ENCODE results near the gene HECTD1. TPM values are rescaled to one million over a fixed set of nuclear protein-coding genes. Genes with fewer than 3 reads are reported as not detected.

Gene HECTD1
- total RNA-seq, 1 donor from 2014 or later = 143 TPM

DNA sequence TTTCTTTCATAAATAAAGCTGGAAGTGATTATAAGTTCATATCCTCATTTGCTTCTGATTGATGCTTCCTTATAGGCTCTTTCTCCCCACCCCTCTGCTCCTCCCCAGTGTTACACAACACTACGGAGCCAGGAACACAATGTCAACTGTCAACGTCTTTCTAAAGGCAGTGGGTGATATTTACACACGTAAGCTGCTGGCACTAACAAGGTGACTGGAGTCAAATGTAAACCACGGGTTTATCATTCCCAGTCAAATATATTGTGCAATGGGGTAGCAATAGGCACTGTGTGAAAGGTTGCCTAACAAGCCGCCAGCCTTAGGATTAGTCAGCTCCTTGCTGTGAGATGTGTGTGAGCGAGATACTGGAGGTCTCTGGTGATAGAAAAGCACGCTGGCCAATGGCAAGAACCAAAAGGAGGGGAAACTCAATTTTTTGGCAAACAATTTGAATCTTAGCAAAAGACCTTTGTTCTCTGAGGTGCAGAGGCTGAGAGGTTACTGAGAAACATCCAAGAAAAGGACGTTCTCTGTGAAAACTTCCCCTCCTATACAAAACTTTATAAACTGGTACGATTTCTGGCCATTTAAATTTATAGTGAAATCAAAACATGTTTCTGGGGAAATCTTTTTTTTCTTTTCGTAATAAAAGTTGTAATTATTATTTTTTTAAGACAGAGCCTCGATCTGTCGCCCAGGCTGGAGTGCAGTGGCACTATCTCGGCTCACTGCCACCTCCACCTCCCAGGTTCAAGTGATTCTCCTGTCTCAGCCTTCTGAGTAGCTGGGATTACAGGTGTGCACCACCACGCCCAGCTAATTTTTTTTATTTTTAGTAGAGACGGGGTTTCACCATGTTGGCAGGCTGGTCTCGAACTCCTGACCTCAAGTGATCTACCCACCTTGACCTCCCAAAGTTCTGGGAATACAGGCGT, 22.3 kb upstream of the HECTD1 start:
- H3K27ac Mint-ChIP-seq = peak overlapping the region; percentile 76
- H3K4me3 Mint-ChIP-seq = peak overlapping the region; percentile 32
- TF ChIP-seq, protein P1, sequence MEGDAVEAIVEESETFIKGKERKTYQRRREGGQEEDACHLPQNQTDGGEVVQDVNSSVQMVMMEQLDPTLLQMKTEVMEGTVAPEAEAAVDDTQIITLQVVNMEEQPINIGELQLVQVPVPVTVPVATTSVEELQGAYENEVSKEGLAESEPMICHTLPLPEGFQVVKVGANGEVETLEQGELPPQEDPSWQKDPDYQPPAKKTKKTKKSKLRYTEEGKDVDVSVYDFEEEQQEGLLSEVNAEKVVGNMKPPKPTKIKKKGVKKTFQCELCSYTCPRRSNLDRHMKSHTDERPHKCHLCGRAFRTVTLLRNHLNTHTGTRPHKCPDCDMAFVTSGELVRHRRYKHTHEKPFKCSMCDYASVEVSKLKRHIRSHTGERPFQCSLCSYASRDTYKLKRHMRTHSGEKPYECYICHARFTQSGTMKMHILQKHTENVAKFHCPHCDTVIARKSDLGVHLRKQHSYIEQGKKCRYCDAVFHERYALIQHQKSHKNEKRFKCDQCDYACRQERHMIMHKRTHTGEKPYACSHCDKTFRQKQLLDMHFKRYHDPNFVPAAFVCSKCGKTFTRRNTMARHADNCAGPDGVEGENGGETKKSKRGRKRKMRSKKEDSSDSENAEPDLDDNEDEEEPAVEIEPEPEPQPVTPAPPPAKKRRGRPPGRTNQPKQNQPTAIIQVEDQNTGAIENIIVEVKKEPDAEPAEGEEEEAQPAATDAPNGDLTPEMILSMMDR (conservative IDR thresholded peaks at IDR 0.05) = no peak
- H3K4me1 Mint-ChIP-seq (ENCODE audit: unreplicated experiment) = no peaks in the 10 kb centered on the region
- DNase-seq (ENCODE audit: extremely low spot score, unreplicated experiment) = no peak
- H3K27me3 Mint-ChIP-seq = no peaks in the 10 kb centered on the region
- no peaks in the 10 kb centered on the region for H3K9me3 Mint-ChIP-seq
- no peaks in the 10 kb centered on the region for H3K36me3 Mint-ChIP-seq

DNA sequence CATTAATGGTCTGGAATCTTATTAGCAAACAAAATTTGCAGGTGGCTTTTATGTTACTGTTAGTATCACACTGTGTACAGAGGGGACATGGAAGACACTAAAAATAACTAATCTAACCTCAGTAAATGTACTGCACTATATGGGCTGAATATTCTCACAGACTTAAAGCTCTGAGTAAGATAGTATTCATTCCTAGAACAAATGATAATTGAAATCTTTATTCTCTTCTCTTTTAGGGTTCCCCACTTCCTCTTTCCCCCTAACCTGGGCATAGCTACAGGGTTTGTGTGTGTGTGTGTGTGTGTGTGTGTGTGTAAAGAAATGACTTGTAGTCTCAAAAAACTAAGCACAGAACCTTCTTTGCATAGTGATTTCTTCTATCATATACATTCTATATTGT, 21.4 kb upstream of the HECTD1 start:
- Mint-ChIP-seq H3K4me3 (no peak overlapping the region), H3K27me3 (no peaks in the 10 kb centered on the region), H3K36me3 (no peaks in the 10 kb centered on the region), H3K27ac (no peak overlapping the region), H3K4me1 (ENCODE audit: unreplicated experiment) (no peaks in the 10 kb centered on the region), H3K9me3 (no peaks in the 10 kb centered on the region)
- TF ChIP-seq, protein P1 (conservative IDR thresholded peaks at IDR 0.05) = no peak
- DNase-seq (ENCODE audit: extremely low spot score, unreplicated experiment) = no peak

DNA sequence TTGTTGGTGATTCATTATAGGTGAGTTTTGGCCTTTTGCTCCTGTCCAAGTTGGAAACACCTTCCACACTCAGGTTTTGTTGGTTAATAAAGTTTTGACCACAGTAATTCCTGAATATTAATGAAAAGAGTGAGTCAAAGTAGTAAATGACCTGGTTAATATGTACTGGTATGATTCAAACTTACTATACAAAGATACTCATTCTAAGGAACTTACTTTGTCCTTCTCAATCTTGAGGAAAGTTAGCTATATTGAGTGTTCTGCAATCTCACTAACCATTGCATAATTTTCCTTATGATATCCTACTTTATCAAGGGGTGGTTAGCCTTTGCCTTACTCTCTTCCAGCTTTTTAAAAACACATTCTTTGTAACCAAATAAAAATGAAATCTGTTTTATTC, 20.9 kb upstream of the HECTD1 start:
- H3K9me3 Mint-ChIP-seq = no peaks in the 10 kb centered on the region
- no peak for DNase-seq (ENCODE audit: extremely low spot score, unreplicated experiment)
- H3K36me3 Mint-ChIP-seq = no peaks in the 10 kb centered on the region
- no peaks in the 10 kb centered on the region for H3K4me1 Mint-ChIP-seq (ENCODE audit: unreplicated experiment)
- TF ChIP-seq, protein P1 (conservative IDR thresholded peaks at IDR 0.05) = no peak
- no peaks in the 10 kb centered on the region for H3K27me3 Mint-ChIP-seq
- no peak overlapping the region for H3K27ac Mint-ChIP-seq
- no peak overlapping the region for H3K4me3 Mint-ChIP-seq

DNA sequence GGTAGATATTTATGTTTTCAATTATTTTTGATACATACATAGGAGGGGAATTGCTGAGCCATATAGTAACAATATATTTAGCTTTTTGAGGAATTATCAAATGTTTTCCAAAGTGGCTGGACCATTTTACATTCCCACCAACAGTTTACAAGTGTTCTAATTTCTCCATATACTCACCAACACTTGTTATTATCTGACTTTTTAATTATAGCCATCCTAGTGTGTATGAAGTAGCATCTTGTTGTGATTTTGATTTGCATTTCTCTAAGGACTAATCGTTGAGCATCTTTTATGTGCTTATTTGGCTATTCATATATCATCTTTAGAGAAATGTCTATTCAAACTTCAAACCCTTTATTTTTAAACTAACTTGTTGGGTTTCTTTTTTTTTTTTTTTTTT, 17.2 kb upstream of the HECTD1 start:
- TF ChIP-seq, protein P1 (conservative IDR thresholded peaks at IDR 0.05) = no peak
- Mint-ChIP-seq H3K9me3 (no peaks in the 10 kb centered on the region), H3K36me3 (no peaks in the 10 kb centered on the region), H3K27me3 (no peaks in the 10 kb centered on the region), H3K4me3 (no peak overlapping the region), H3K4me1 (ENCODE audit: unreplicated experiment) (no peaks in the 10 kb centered on the region), H3K27ac (no peak overlapping the region)
- DNase-seq (ENCODE audit: extremely low spot score, unreplicated experiment) = no peak

DNA sequence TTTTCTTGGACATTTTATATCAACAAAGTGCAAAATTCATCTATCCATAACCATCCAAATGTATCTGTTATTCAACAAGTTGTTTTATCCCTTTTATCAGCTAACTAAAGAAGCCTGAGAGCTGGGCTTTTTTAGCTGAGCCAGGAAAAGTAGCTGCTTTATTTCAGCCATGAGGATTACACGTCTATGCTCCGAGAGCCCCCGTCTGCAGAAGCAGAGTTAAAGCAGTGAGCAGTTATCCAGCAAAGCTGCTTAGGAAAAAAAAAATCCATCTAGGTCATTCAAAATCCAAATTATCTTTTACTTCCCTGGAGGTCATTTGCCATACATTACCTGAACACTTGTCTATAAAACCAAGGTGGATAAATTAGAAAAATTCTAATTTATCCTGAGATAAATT, 15.7 kb upstream of the HECTD1 start:
- DNase-seq (ENCODE audit: extremely low spot score, unreplicated experiment) = no peak
- TF ChIP-seq, protein P1 (conservative IDR thresholded peaks at IDR 0.05) = no peak
- no peaks in the 10 kb centered on the region for H3K9me3 Mint-ChIP-seq
- H3K4me1 Mint-ChIP-seq (ENCODE audit: unreplicated experiment) = no peaks in the 10 kb centered on the region
- H3K4me3 Mint-ChIP-seq = no peak overlapping the region
- no peaks in the 10 kb centered on the region for H3K27me3 Mint-ChIP-seq
- no peaks in the 10 kb centered on the region for H3K36me3 Mint-ChIP-seq
- no peak overlapping the region for H3K27ac Mint-ChIP-seq
